Liver (tissue), 9 donors: ENCODE data around the gene CDCP2. TPM values are rescaled to one million over a fixed set of nuclear protein-coding genes. Genes with fewer than 3 reads are reported as not detected.

Source experiments
- DNase-seq: peaks from one replicate; pipeline ENCODE4 v3.0.0-alpha.2; 2017; ENCODE audit warnings: low spot score
- H3K27ac ChIP-seq, 2 donors: one replicate each; pipeline ENCODE4 v1.7.0; 2013; ENCODE audit warnings: inconsistent platforms in 2 of 2, low read length in 2 of 2, control low read depth in 1 of 2, low read depth in 1 of 2, mild to moderate bottlenecking in 1 of 2
- H3K27me3 ChIP-seq, 4 donors: one replicate each; pipeline versions ENCODE4 v1.6.1 to v1.7.0; 2013; ENCODE audit warnings: low read length in 3 of 4, inconsistent platforms in 1 of 4, mild to moderate bottlenecking in 1 of 4, moderate library complexity in 1 of 4; ENCODE audit not compliant: control insufficient read depth in 4 of 4, insufficient read depth in 4 of 4
- H3K36me3 ChIP-seq, 4 donors: one replicate each; pipeline versions ENCODE4 v1.6.1 to v1.7.0; 2013; ENCODE audit warnings: low read length in 3 of 4, mild to moderate bottlenecking in 3 of 4, low read depth in 1 of 4, moderate library complexity in 1 of 4; ENCODE audit not compliant: control insufficient read depth in 4 of 4, insufficient read depth in 3 of 4
- H3K4me1 ChIP-seq, 4 donors: one replicate each; pipeline versions ENCODE4 v1.6.1 to v1.7.0; 2013; ENCODE audit warnings: low read length in 3 of 4, mild to moderate bottlenecking in 3 of 4, moderate library complexity in 1 of 4; ENCODE audit not compliant: control insufficient read depth in 4 of 4, insufficient read depth in 4 of 4
- H3K4me3 ChIP-seq, 3 donors: one replicate each; pipeline versions ENCODE4 v1.6.1 to v1.7.0; 2013; ENCODE audit warnings: low read length in 3 of 3, control low read depth in 1 of 3, low read depth in 1 of 3, mild to moderate bottlenecking in 1 of 3
- H3K9ac ChIP-seq, 2 donors: one replicate each; pipeline ENCODE4 v1.7.0; 2013; ENCODE audit warnings: low read length in 2 of 2, mild to moderate bottlenecking in 2 of 2, moderate library complexity in 2 of 2, control low read depth in 1 of 2, low read depth in 1 of 2
- H3K9me3 ChIP-seq, 4 donors: one replicate each; pipeline versions ENCODE4 v1.6.1 to v1.7.0; 2013; ENCODE audit warnings: low read length in 3 of 4; ENCODE audit not compliant: control insufficient read depth in 4 of 4
- CTCF ChIP-seq: fragments of 150-350 bp; IDR thresholded peaks from 2 replicates; pipeline ENCODE4 v1.5.1; 2017; ENCODE audit warnings: improper control_type of control experiment, low read depth, low read length; ENCODE audit not compliant: missing input control
- EGR1 ChIP-seq, 2 donors: IDR thresholded peaks; 2 replicates each; pipeline ENCODE4 v1.6.1; 2016 to 2018; ENCODE audit warnings: antibody characterized with exemption in 2 of 2, low read depth in 2 of 2
- FOXA1 ChIP-seq: IDR thresholded peaks from 2 replicates; pipeline ENCODE4 v1.6.1; 2016; ENCODE audit warnings: antibody characterized with exemption
- FOXA2 ChIP-seq: IDR thresholded peaks from 2 replicates; pipeline ENCODE4 v1.6.1; 2016; ENCODE audit warnings: antibody characterized with exemption
- GABPA ChIP-seq, 2 donors: IDR thresholded peaks in 1 of 2; conservative IDR thresholded peaks in 1 of 2; 2 replicates each; pipeline ENCODE4 v1.6.1; 2016; ENCODE audit warnings: antibody characterized with exemption in 2 of 2, mild to moderate bottlenecking in 1 of 2, moderate library complexity in 1 of 2
- HNF4A ChIP-seq, 2 donors: conservative IDR thresholded peaks; 2 replicates each; pipeline ENCODE4 v1.6.1; 2016; ENCODE audit warnings: antibody characterized with exemption in 2 of 2, mild to moderate bottlenecking in 2 of 2
- HNF4G ChIP-seq: IDR thresholded peaks from 2 replicates; pipeline ENCODE4 v1.6.1; 2016; ENCODE audit warnings: antibody characterized with exemption
- JUND ChIP-seq, 2 donors: IDR thresholded peaks; 2 replicates each; pipeline ENCODE4 v1.6.1; 2016; ENCODE audit warnings: antibody characterized with exemption in 2 of 2
- RAD21 ChIP-seq, 2 donors: IDR thresholded peaks; 2 replicates each; pipeline ENCODE4 v1.6.1; 2016; ENCODE audit warnings: antibody characterized with exemption in 2 of 2, mild to moderate bottlenecking in 2 of 2
- RXRA ChIP-seq, 2 donors: IDR thresholded peaks; 2 replicates each; pipeline ENCODE4 v1.6.1; 2017 to 2018; ENCODE audit warnings: antibody characterized with exemption in 2 of 2, mild to moderate bottlenecking in 1 of 2
- SP1 ChIP-seq: IDR thresholded peaks from 2 replicates; pipeline ENCODE4 v1.6.1; 2018; ENCODE audit warnings: antibody characterized with exemption, mild to moderate bottlenecking
- TAF1 ChIP-seq: conservative IDR thresholded peaks from 2 replicates; pipeline ENCODE4 v1.6.1; 2016; ENCODE audit warnings: antibody characterized with exemption, mild to moderate bottlenecking
- YY1 ChIP-seq: IDR thresholded peaks from 2 replicates; pipeline ENCODE4 v1.6.1; 2016; ENCODE audit warnings: antibody characterized with exemption, mild to moderate bottlenecking
- ZBTB33 ChIP-seq: IDR thresholded peaks from 2 replicates; pipeline ENCODE4 v1.6.1; 2016; ENCODE audit warnings: antibody characterized with exemption
- WGBS: extraction: QIAGEN DNeasy Blood & Tissue Kit; methylation state at CpG from one replicate; pipeline ENCODE4 v1.1.7; 2013; 5-methylcytosine and 5-hydroxymethylcytosine counted together
- polyA plus RNA-seq, 2 donors: library from polyadenylated mRNA; stranded (reverse) in 1 of 2; unstranded in 1 of 2; fragments of 200-250 nt in 1 of 2; fragments of >200 nt in 1 of 2; fragmentation: Nextera tagmentation in 1 of 2; extraction: Ambion mirVana in 1 of 2; gene quantifications; one replicate each; pipeline versions ENCODE4 v1.2.1 to v1.2.3, GENCODE V29; 2013 to 2015
- total RNA-seq, 2 donors: library from RNA; depleted of rRNA; stranded (reverse); fragments of >200 nt; gene quantifications; one replicate each; pipeline ENCODE4 v1.2.3, GENCODE V29; 2014
- TF ChIP-seq, protein P1 (sequence below): IDR thresholded peaks from 2 replicates; pipeline ENCODE4 v1.6.1; 2016; ENCODE audit warnings: antibody characterized with exemption
- TF ChIP-seq, protein P2 (sequence below): IDR thresholded peaks from 2 replicates; pipeline ENCODE4 v1.6.1; 2016; ENCODE audit warnings: antibody characterized with exemption, mild to moderate bottlenecking
- donor health status: healthy.
- donor health status: healthy.
- donor health status: healthy.
- donor health status: healthy.
- donor health status: healthy.

CDCP2 gene
- total and polyA plus RNA-seq, 4 donors = under 0.01 TPM; not detected in 3

DNA sequence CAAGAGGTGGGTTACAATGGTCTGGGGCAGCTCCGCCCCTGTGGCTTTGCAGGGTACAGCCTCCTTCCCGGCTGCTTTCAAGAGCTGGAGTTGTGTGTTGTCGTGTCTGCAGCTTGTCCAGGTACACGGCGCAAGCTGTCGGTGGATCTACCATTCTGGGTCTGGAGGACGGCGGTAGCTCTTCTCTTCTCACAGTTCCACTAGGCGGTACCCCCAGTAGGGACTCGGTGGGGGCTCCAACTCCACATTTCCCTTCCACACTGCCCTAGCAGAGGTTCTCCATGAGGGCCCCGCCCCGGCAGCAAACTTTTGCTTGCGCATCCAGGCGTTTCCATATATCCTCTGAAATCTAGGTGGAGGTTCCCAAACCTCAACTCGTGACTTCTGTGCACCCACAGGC is 12.3 kb upstream of the CDCP2 start:
- WGBS = 92% methylated on average over 15 of the region's 15 CpGs
- Histone ChIP-seq H3K4me1 (no peaks in the 10 kb centered on the region), H3K9ac (no peak overlapping the region), H3K4me3 (no peak overlapping the region), H3K27ac (no peak overlapping the region), H3K27me3 (no peaks in the 10 kb centered on the region), H3K36me3 (no peaks in the 10 kb centered on the region), H3K9me3 (no peaks in the 10 kb centered on the region)
- no peak for DNase-seq
- TF ChIP-seq JUND (IDR thresholded peaks at IDR 0.05) (no peak), EGR1 (IDR thresholded peaks at IDR 0.05; ENCODE audit: low read depth in 2 of 2) (no peak), TAF1 (no peak), ZBTB33 (no peak), YY1 (no peak), FOXA2 (no peak), CTCF (no peak), RAD21 (IDR thresholded peaks at IDR 0.05) (no peak), GABPA (IDR thresholded peaks at IDR 0.05 in 1 of 2, conservative IDR thresholded peaks at IDR 0.05 in 1 of 2) (no peak), HNF4G (no peak), FOXA1 (no peak), SP1 (no peak), RXRA (IDR thresholded peaks at IDR 0.05) (no peak)
- TF ChIP-seq, protein P1, sequence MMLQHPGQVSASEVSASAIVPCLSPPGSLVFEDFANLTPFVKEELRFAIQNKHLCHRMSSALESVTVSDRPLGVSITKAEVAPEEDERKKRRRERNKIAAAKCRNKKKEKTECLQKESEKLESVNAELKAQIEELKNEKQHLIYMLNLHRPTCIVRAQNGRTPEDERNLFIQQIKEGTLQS = no peak
- TF ChIP-seq, protein P2, sequence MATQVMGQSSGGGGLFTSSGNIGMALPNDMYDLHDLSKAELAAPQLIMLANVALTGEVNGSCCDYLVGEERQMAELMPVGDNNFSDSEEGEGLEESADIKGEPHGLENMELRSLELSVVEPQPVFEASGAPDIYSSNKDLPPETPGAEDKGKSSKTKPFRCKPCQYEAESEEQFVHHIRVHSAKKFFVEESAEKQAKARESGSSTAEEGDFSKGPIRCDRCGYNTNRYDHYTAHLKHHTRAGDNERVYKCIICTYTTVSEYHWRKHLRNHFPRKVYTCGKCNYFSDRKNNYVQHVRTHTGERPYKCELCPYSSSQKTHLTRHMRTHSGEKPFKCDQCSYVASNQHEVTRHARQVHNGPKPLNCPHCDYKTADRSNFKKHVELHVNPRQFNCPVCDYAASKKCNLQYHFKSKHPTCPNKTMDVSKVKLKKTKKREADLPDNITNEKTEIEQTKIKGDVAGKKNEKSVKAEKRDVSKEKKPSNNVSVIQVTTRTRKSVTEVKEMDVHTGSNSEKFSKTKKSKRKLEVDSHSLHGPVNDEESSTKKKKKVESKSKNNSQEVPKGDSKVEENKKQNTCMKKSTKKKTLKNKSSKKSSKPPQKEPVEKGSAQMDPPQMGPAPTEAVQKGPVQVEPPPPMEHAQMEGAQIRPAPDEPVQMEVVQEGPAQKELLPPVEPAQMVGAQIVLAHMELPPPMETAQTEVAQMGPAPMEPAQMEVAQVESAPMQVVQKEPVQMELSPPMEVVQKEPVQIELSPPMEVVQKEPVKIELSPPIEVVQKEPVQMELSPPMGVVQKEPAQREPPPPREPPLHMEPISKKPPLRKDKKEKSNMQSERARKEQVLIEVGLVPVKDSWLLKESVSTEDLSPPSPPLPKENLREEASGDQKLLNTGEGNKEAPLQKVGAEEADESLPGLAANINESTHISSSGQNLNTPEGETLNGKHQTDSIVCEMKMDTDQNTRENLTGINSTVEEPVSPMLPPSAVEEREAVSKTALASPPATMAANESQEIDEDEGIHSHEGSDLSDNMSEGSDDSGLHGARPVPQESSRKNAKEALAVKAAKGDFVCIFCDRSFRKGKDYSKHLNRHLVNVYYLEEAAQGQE = no peak

GRCh38 chr1:54163573-54163972 is 10.8 kb upstream of the CDCP2 start:
- H3K36me3 ChIP-seq = no peaks in the 10 kb centered on the region
- no peak overlapping the region for H3K27ac ChIP-seq
- 85% methylated on average over 5 of the region's 5 CpGs for WGBS
- no peak for DNase-seq
- no peaks in the 10 kb centered on the region for H3K27me3 ChIP-seq
- TF ChIP-seq FOXA2 = no peak
- TF ChIP-seq HNF4A (conservative IDR thresholded peaks at IDR 0.05) = no peak
- no peak for TF ChIP-seq RAD21 (IDR thresholded peaks at IDR 0.05)
- TF ChIP-seq FOXA1 = no peak
- no peaks in the 10 kb centered on the region for H3K9me3 ChIP-seq
- H3K4me1 ChIP-seq = no peaks in the 10 kb centered on the region
- H3K4me3 ChIP-seq = no peak overlapping the region
- no peak overlapping the region for H3K9ac ChIP-seq
